K562 (cell line): ENCODE data around the gene NAT10. TPM values are rescaled to one million over a fixed set of nuclear protein-coding genes. Genes with fewer than 3 reads are reported as not detected.
A peak's percentile ranks its signal among the peaks of the same experiment; 100 is the strongest.

Experiments used
- ATAC-seq: fragments of 200-7000 bp; cut with Tn5 transposase; 3 replicates; pipeline ENCODE4 v1.9.1; 2020; ENCODE audit warnings: moderate library complexity
- BruUV-seq: library from RNA; stranded (reverse); fragments of 400-500 nt; replicated peaks from 2 replicates; lab custom pipeline; 2021; lab: Mats Ljungman, UMichigan
- CTCF ChIA-PET: fragments of 300-600 bp; formaldehyde crosslinking; extraction: SDS; loops from one replicate; lab custom pipeline; 2021; ENCODE audit warnings: low intra/inter-chr PET ratio; lab: Yijun Ruan, JAX
- POLR2A ChIA-PET: fragments of 300-600, 350-650 bp; sonication (Branson Sonifier 250); formaldehyde crosslinking; extraction: SDS; loops from one replicate; lab custom pipeline; 2021; ENCODE audit warnings: antibody characterized with exemption, inconsistent platforms; lab: Yijun Ruan, JAX
- DNase-seq, 4 experiments: peaks; one replicate each; pipeline versions ENCODE4 v3.0.0 to v3.0.0-alpha.2; 2011 to 2018; ENCODE audit warnings: low spot score in 3 of 4, mixed read lengths in 3 of 4; ENCODE audit errors: extremely low read depth in 1 of 4
- FAIRE-seq: peaks from 2 replicates; lab custom pipeline; 2011; peaks lifted over from hg19 to GRCh38; lab: Jason Lieb, UNC
- H2AFZ ChIP-seq: 2 replicates; pipeline ENCODE4 v1.6.0; 2011; ENCODE audit warnings: low read depth, low read length, control low read depth, inconsistent platforms
- H3K27ac ChIP-seq: fragments of 200-600 bp; 3 replicates; pipeline ENCODE4 v1.8.0; 2011; ENCODE audit warnings: low read depth, mild to moderate bottlenecking, control low read depth, inconsistent platforms, low read length, moderate library complexity, mixed read lengths; ENCODE audit errors: extremely low read depth
- H3K27me3 ChIP-seq, 2 experiments: fragments of 300-600 bp in 1 of 2; 2 replicates in 1 of 2; 3 replicates in 1 of 2; pipeline versions ENCODE4 v1.6.0 to v1.8.0; 2011; ENCODE audit warnings: inconsistent platforms in 2 of 2, low read length in 2 of 2, mild to moderate bottlenecking in 1 of 2, mixed read lengths in 1 of 2, moderate library complexity in 1 of 2; ENCODE audit not compliant: control insufficient read depth in 2 of 2, insufficient read depth in 2 of 2
- H3K36me3 ChIP-seq: fragments of 300-600 bp; 3 replicates; pipeline ENCODE4 v1.8.0; 2011; ENCODE audit warnings: mild to moderate bottlenecking, low read length, inconsistent platforms; ENCODE audit not compliant: control insufficient read depth, insufficient read depth
- H3K4me1 ChIP-seq, 2 experiments: fragments of 200-600 bp in 1 of 2; replicated peaks in 1 of 2; 2 replicates in 1 of 2; 3 replicates in 1 of 2; pipeline versions ENCODE4 v1.5.1 to v1.8.0; 2011; ENCODE audit warnings: inconsistent platforms in 2 of 2, low read length in 2 of 2, mild to moderate bottlenecking in 1 of 2, mixed read lengths in 1 of 2, moderate library complexity in 1 of 2; ENCODE audit not compliant: control insufficient read depth in 2 of 2, insufficient read depth in 2 of 2
- H3K4me2 ChIP-seq: 2 replicates; pipeline ENCODE4 v1.6.1; 2011; ENCODE audit warnings: low read length, control low read depth, inconsistent platforms, mixed read lengths; ENCODE audit not compliant: insufficient read depth
- H3K4me3 ChIP-seq: fragments of 200-600 bp; sonication (generic), shearing (Covaris generic); 2 replicates; pipeline ENCODE4 v1.5.1; 2016; ENCODE audit warnings: control low read depth, inconsistent platforms
- H3K79me2 ChIP-seq: fragments of 200-600 bp; 3 replicates; pipeline ENCODE4 v1.8.0; 2011; ENCODE audit warnings: low read length, inconsistent platforms; ENCODE audit not compliant: control insufficient read depth, insufficient read depth
- H3K9ac ChIP-seq, 2 experiments: 2 replicates each; pipeline versions ENCODE4 v1.6.0 to v1.6.1; 2011; ENCODE audit warnings: low read depth in 2 of 2, low read length in 2 of 2, control low read depth in 1 of 2, inconsistent platforms in 1 of 2, mild to moderate bottlenecking in 1 of 2, mixed read lengths in 1 of 2; ENCODE audit not compliant: insufficient read depth in 1 of 2
- H3K9me1 ChIP-seq: one replicate; pipeline ENCODE4 v1.6.0; 2011; ENCODE audit warnings: inconsistent platforms, mild to moderate bottlenecking, low read length, moderate library complexity; ENCODE audit not compliant: control insufficient read depth, insufficient read depth
- H3K9me3 ChIP-seq: replicated peaks from 2 replicates; pipeline ENCODE4 v1.5.1; 2011; ENCODE audit warnings: low read depth, low read length, inconsistent platforms; ENCODE audit not compliant: control insufficient read depth, insufficient read depth
- H4K20me1 ChIP-seq: replicated peaks from 2 replicates; pipeline ENCODE4 v1.6.1; 2011; ENCODE audit warnings: low read length, inconsistent platforms, mixed read lengths; ENCODE audit not compliant: control insufficient read depth, insufficient read depth
- RAD21 ChIP-seq, 2 experiments: fragments of 250-450 bp in 1 of 2; fragments of 450-650 bp in 1 of 2; sonication (Bioruptor Pico) in 1 of 2; formaldehyde crosslinking in 1 of 2; IDR thresholded peaks in 1 of 2; conservative IDR thresholded peaks in 1 of 2; 2 replicates each; pipeline versions ENCODE4 v1.4.0 to v1.8.0; 2020 to 2022; ENCODE audit warnings: mild to moderate bottlenecking in 2 of 2, moderate library complexity in 1 of 2
- ZNF224 ChIP-seq: sonication (generic); formaldehyde crosslinking; IDR thresholded peaks from 2 replicates; pipeline ENCODE4 v1.8.0; 2022; ENCODE audit warnings: mild to moderate bottlenecking, missing genetic modification reagents
- ZNF23 ChIP-seq: fragments of 250-450 bp; sonication (Bioruptor Pico); IDR thresholded peaks from 2 replicates; pipeline ENCODE4 v1.4.0; 2020; ENCODE audit warnings: mild to moderate bottlenecking
- WGBS: fragments of 100-300 bp; shearing (Covaris generic); methylation state at CpG from one replicate; pipeline ENCODE4 v1.1.6; 2016; ENCODE audit warnings: low coverage, mixed read lengths; ENCODE audit not compliant: insufficient coverage; ENCODE audit errors: missing lambda C conversion rate; 5-methylcytosine and 5-hydroxymethylcytosine counted together
- in situ Hi-C: fragments of 300-500 bp; cut with MboI; formaldehyde crosslinking; loops from 4 replicates; pipeline ENCODE4 v1.15.0; 2018; ENCODE audit warnings: inconsistent platforms, mixed read lengths
- intact Hi-C: fragments of 100-400 bp; cut with micrococcal nuclease; formaldehyde crosslinking; loops from 2 replicates; pipeline ENCODE4 v1.14.2; 2022
- polyA plus RNA-seq, 8 experiments: library from polyadenylated mRNA; depleted of rRNA in 4 of 8; stranded (reverse) in 5 of 8; unstranded in 3 of 8; fragments of >200 nt; fragmentation: Nextera tagmentation in 2 of 8; fragmentation: Illumina TruSeq in 1 of 8; extraction: Ambion mirVana in 2 of 8; extraction: Trizol in 1 of 8; gene quantifications; 2 replicates each; pipeline versions ENCODE4 v1.2.1 to v1.2.3, GENCODE V29; 2011 to 2014; ENCODE audit warnings: inconsistent platforms in 1 of 8, missing spikeins in 1 of 8
- total RNA-seq, 7 experiments: library from RNA; depleted of rRNA in 6 of 7; stranded (reverse); fragments of >200 nt in 6 of 7; fragmentation: Illumina TruSeq in 2 of 7; extraction: Trizol in 2 of 7; gene quantifications; 2 replicates each; pipeline versions ENCODE4 v1.2.1 to v1.2.3, GENCODE V29; 2011 to 2021; ENCODE audit warnings: low replicate concordance in 1 of 7
- TF ChIP-seq, protein P1 (sequence below), 3 experiments: fragments of 200-800 bp in 1 of 3; sonication (Bioruptor generic) in 1 of 3; sonication (generic) in 1 of 3; formaldehyde crosslinking in 1 of 3; IDR thresholded peaks; 2 replicates each; pipeline versions ENCODE4 v1.6.1 to v1.8.0; 2016 to 2022; ENCODE audit warnings: mild to moderate bottlenecking in 2 of 3, missing compliant biosample characterization in 2 of 3, missing genetic modification characterization in 2 of 3, missing genetic modification reagents in 1 of 3
- TF ChIP-seq, protein P2 (sequence below): fragments of 450-650 bp; IDR thresholded peaks from 2 replicates; pipeline ENCODE4 v1.7.0; 2016; ENCODE audit warnings: borderline replicate concordance
- TF ChIP-seq, protein P3 (sequence below): sonication (generic); formaldehyde crosslinking; IDR thresholded peaks from 2 replicates; pipeline ENCODE4 v1.9.0; 2022; ENCODE audit warnings: mild to moderate bottlenecking, missing genetic modification reagents

NAT10 gene
- total and polyA plus RNA-seq, 9 of the 15 experiments (the other 6 are each of a cell fraction or from before 2014, with no cell fraction given), result 55.4 to 125 (median 86.3) TPM

DNA sequence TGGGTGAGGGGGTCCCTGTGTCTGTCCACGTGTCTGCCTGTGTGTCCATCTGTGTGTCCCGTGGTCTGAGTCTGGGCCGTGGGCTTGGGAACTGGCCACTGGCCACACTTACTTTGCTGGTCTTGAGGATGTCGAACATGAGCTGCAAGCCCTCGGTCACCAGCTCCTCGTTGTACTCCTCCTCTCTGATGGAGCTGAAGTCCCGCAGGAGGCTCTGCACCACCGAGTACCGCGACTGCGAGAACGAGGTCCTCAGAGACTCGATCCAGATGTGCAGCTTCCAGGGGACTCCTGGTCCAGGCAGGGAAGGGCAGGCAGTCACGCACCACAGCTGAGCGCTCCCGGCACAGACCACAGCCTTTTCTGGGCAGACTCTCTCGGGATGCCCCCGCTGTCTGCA lies 55.4 kb downstream of the NAT10 start:
- H3K4me2 ChIP-seq, result no peak overlapping the region
- no peak overlapping the region for H3K9ac ChIP-seq
- FAIRE-seq (no peak), ATAC-seq (no peak), DNase-seq (no peak)
- H3K4me1 ChIP-seq, result peaks cover 8 to 16% of the 10 kb centered on the region in 2 experiments; a peak in 4 of 5 replicates
- no peaks in the 10 kb centered on the region; the same call in 2 of the 3 replicates for H3K36me3 ChIP-seq
- 77% methylated on average over 10 of the region's 18 CpGs for WGBS
- H3K4me3 ChIP-seq, result no peak overlapping the region
- ChIA-PET CTCF (no interaction called here), POLR2A (interaction anchor here (1.6 kb wide), 1 partner anchor 10 kb away, joined by 8 read pairs; no protein-coding TSS in a partner anchor)
- no peak overlapping the region for H3K27ac ChIP-seq
- H3K27me3 ChIP-seq, result peaks cover 3 to 33% of the 10 kb centered on the region in 2 experiments; a peak in 4 of 5 replicates
- TF ChIP-seq, protein P1, sequence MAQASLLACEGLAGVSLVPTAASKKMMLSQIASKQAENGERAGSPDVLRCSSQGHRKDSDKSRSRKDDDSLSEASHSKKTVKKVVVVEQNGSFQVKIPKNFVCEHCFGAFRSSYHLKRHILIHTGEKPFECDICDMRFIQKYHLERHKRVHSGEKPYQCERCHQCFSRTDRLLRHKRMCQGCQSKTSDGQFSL (CRISPR knock-in tag; IDR thresholded peaks at IDR 0.05), result 0 out of 2 replicates have a peak, but pooled peaks have one; percentile 37
- TF ChIP-seq, protein P1 (tag; IDR thresholded peaks at IDR 0.05), result no peak
- TF ChIP-seq ZNF23, result no peak
- no peaks in the 10 kb centered on the region for H3K79me2 ChIP-seq
- intact Hi-C loops, result no loop called here
- in situ Hi-C loops, result loop anchor here (25.0 kb wide), 1 partner anchor 323 kb away; no protein-coding TSS in a partner anchor
- no peaks in the 10 kb centered on the region for H3K9me1 ChIP-seq
- no peak overlapping the region for H2AFZ ChIP-seq
- peaks cover 9% of the 10 kb centered on the region for H4K20me1 ChIP-seq
- no TSS peak for BruUV-seq
- H3K9me3 ChIP-seq, result no peaks in the 10 kb centered on the region

DNA sequence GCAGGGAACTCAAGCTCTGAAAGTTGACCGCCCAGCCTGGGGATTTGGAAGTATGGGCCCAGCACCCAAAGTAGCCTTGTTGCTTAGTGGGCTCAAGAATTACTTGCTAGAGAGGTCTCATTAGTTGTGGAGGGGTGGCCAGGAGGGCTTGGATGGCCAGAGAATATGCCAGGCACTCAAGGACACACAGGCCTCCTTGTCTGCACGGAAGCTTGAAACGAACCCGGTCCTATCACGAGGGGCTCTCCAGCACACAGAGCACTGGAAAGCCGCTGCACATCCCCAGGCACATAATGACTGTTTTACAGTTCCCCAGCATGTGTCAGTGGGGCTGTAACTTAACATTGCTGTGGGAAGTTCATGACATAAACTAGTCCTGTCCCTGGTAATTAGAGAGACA lies 55.9 kb downstream of the NAT10 start:
- peaks cover 8 to 16% of the 10 kb centered on the region in 2 experiments; a peak in 4 of 5 replicates for H3K4me1 ChIP-seq
- H3K4me2 ChIP-seq, result no peak overlapping the region
- H3K9me3 ChIP-seq, result no peaks in the 10 kb centered on the region
- H3K27me3 ChIP-seq, result peaks cover 7 to 38% of the 10 kb centered on the region in 2 experiments; a peak in 4 of 5 replicates
- WGBS, result 39% methylated on average over 6 of the region's 6 CpGs
- H3K9ac ChIP-seq, result no peak overlapping the region; a peak in 1 of 4 replicates
- ATAC-seq, result no peak; the same call in 2 of the 3 replicates
- CTCF ChIA-PET, result no interaction called here
- FAIRE-seq, result no peak
- no peak overlapping the region for H2AFZ ChIP-seq
- H4K20me1 ChIP-seq, result peaks cover 12% of the 10 kb centered on the region
- no peak overlapping the region for H3K27ac ChIP-seq
- H3K4me3 ChIP-seq, result no peak overlapping the region
- no peaks in the 10 kb centered on the region for H3K36me3 ChIP-seq
- intact Hi-C loops (no loop called here), in situ Hi-C loops (loop anchor here (25.0 kb wide), 1 partner anchor 324 kb away; no protein-coding TSS in a partner anchor)
- no TSS peak for BruUV-seq
- no peak for DNase-seq
- no peaks in the 10 kb centered on the region for H3K9me1 ChIP-seq
- POLR2A ChIA-PET, result interaction anchor here (1.6 kb wide), 1 partner anchor 11 kb away, joined by 8 read pairs; no protein-coding TSS in a partner anchor
- no peak for TF ChIP-seq ZNF224
- TF ChIP-seq, protein P2, sequence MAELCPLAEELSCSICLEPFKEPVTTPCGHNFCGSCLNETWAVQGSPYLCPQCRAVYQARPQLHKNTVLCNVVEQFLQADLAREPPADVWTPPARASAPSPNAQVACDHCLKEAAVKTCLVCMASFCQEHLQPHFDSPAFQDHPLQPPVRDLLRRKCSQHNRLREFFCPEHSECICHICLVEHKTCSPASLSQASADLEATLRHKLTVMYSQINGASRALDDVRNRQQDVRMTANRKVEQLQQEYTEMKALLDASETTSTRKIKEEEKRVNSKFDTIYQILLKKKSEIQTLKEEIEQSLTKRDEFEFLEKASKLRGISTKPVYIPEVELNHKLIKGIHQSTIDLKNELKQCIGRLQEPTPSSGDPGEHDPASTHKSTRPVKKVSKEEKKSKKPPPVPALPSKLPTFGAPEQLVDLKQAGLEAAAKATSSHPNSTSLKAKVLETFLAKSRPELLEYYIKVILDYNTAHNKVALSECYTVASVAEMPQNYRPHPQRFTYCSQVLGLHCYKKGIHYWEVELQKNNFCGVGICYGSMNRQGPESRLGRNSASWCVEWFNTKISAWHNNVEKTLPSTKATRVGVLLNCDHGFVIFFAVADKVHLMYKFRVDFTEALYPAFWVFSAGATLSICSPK, result no peak
- no peak for TF ChIP-seq RAD21 (CRISPR knock-in tag; conservative IDR thresholded peaks at IDR 0.05 in 1 of 2, IDR thresholded peaks at IDR 0.05 in 1 of 2)
- TF ChIP-seq, protein P3, sequence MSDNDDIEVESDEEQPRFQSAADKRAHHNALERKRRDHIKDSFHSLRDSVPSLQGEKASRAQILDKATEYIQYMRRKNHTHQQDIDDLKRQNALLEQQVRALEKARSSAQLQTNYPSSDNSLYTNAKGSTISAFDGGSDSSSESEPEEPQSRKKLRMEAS (CRISPR knock-in tag), result no peak
- no peaks in the 10 kb centered on the region for H3K79me2 ChIP-seq
